ENCODE measurements around the gene NUDT2. TPM values are rescaled to one million over a fixed set of nuclear protein-coding genes. Genes with fewer than 3 reads are reported as not detected.

Gene NUDT2
- total RNA-seq, result 50.3 and 56.2 TPM in 2 replicates

GRCh38 chr9:34328987-34329832 is at the start of gene NUDT2, which contains the start of gene KIF24:
NUDT2 (plus strand) TSS chr9:34329569; CDS start chr9:34339040, 9,471 bp downstream.
KIF24 (minus strand) TSS chr9:34329268; CDS start chr9:34311346, 17,922 bp downstream.
- Histone ChIP-seq H3K4me3 (ENCODE audit: low read depth, low read length) (peak within 1 kb of the TSS; percentile 87), H3K27me3 (ENCODE audit: control insufficient read depth, insufficient read depth, low read length) (no peaks in the 10 kb centered on the region), H3K36me3 (ENCODE audit: control insufficient read depth, insufficient read depth, low read length) (no peaks in the 10 kb centered on the region)
- peak; percentile 94 for FAIRE-seq
- TF ChIP-seq CTCF (IDR thresholded peaks at IDR 0.05; ENCODE audit: insufficient read depth, low read length, severe bottlenecking), result no peak
- peak; percentile 100 for DNase-seq (ENCODE audit: low read depth)

- no peak for TF ChIP-seq CTCF (IDR thresholded peaks at IDR 0.05; ENCODE audit: insufficient read depth, low read length, severe bottlenecking)
- Histone ChIP-seq H3K4me3 (ENCODE audit: low read depth, low read length) (no peak overlapping the region), H3K27me3 (ENCODE audit: control insufficient read depth, insufficient read depth, low read length) (no peaks in the 10 kb centered on the region), H3K36me3 (ENCODE audit: control insufficient read depth, insufficient read depth, low read length) (no peaks in the 10 kb centered on the region)
- FAIRE-seq, result no peak
- peak; percentile 60 for DNase-seq (ENCODE audit: low read depth)
Observed at GRCh38 chr9:34282096-34282495, 47.3 kb upstream of the NUDT2 start.

GRCh38 chr9:34289159-34289558 is 40.2 kb upstream of the NUDT2 start:
- DNase-seq (ENCODE audit: low read depth) (no peak), FAIRE-seq (no peak)
- no peak for TF ChIP-seq CTCF (IDR thresholded peaks at IDR 0.05; ENCODE audit: insufficient read depth, low read length, severe bottlenecking)
- Histone ChIP-seq H3K36me3 (ENCODE audit: control insufficient read depth, insufficient read depth, low read length) (no peaks in the 10 kb centered on the region), H3K27me3 (ENCODE audit: control insufficient read depth, insufficient read depth, low read length) (no peaks in the 10 kb centered on the region), H3K4me3 (ENCODE audit: low read depth, low read length) (no peak overlapping the region)

- no peaks in the 10 kb centered on the region for H3K27me3 ChIP-seq (ENCODE audit: control insufficient read depth, insufficient read depth, low read length)
- FAIRE-seq (no peak), DNase-seq (ENCODE audit: low read depth) (no peak)
- no peak for TF ChIP-seq CTCF (IDR thresholded peaks at IDR 0.05; ENCODE audit: insufficient read depth, low read length, severe bottlenecking)
- H3K36me3 ChIP-seq (ENCODE audit: control insufficient read depth, insufficient read depth, low read length), result no peaks in the 10 kb centered on the region
- H3K4me3 ChIP-seq (ENCODE audit: low read depth, low read length), result no peak overlapping the region
Observed at GRCh38 chr9:34291023-34291422, 38.3 kb upstream of the NUDT2 start.

- Histone ChIP-seq H3K4me3 (ENCODE audit: low read depth, low read length) (no peak overlapping the region), H3K36me3 (ENCODE audit: control insufficient read depth, insufficient read depth, low read length) (no peaks in the 10 kb centered on the region), H3K27me3 (ENCODE audit: control insufficient read depth, insufficient read depth, low read length) (no peaks in the 10 kb centered on the region)
- DNase-seq (ENCODE audit: low read depth) (no peak), FAIRE-seq (no peak)
- no peak for TF ChIP-seq CTCF (IDR thresholded peaks at IDR 0.05; ENCODE audit: insufficient read depth, low read length, severe bottlenecking)
Observed at GRCh38 chr9:34291423-34291822, 37.9 kb upstream of the NUDT2 start.

All from bronchial epithelial cell (primary cell).